GM12873 (cell line): ENCODE data around the gene UFD1.

Source experiments
- TF ChIP-seq, protein P1 (sequence below): IDR thresholded peaks from 2 replicates; pipeline ENCODE4 v1.5.1; 2012; ENCODE audit warnings: low read depth, mild to moderate bottlenecking, moderate library complexity, low read length, control low read depth; ENCODE audit not compliant: insufficient read depth; ENCODE audit errors: missing control alignments

Gene UFD1

DNA sequence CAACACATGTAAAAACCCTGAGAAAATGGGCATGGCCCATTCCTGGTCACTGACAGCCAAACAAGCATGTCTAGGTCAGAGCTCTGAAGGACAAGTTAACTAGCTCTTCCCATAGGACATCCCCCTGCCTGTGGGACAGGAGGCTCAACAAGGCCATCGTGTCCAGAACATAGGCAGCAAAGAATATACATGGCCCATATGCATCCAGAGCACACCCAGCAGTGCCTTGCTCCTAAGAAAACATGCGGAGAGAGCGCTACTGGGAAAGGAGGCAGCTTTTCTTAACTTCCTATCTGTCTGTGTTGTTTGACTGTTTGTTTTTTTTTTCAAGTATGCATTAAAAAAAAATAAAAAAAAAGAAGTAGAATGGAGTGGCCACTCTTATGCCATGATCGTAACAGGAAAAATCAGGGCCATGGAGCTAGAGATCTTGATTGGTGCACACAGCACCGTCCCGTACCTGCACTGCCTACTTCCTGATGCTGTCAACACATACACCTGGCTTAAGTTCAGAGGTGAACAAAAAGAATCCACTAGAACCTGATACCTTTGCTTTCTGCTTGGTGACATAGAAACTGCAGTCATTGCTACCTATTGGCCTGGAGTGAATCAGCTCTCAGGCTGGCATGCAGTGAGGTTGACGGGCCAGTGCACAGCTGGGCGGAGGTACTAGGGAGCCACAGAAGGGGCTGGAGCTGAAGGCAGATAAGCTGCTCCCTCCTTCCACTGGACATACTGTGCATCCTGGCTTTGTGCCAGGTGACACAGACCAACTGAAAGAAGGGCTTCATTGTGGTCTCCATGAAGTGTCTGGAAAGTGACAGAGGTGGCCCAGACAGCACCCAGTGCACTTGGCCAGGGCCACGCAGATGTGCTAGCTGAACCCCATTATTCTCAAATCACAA, 11.9 kb downstream of the UFD1 start:
- TF ChIP-seq, protein P1, sequence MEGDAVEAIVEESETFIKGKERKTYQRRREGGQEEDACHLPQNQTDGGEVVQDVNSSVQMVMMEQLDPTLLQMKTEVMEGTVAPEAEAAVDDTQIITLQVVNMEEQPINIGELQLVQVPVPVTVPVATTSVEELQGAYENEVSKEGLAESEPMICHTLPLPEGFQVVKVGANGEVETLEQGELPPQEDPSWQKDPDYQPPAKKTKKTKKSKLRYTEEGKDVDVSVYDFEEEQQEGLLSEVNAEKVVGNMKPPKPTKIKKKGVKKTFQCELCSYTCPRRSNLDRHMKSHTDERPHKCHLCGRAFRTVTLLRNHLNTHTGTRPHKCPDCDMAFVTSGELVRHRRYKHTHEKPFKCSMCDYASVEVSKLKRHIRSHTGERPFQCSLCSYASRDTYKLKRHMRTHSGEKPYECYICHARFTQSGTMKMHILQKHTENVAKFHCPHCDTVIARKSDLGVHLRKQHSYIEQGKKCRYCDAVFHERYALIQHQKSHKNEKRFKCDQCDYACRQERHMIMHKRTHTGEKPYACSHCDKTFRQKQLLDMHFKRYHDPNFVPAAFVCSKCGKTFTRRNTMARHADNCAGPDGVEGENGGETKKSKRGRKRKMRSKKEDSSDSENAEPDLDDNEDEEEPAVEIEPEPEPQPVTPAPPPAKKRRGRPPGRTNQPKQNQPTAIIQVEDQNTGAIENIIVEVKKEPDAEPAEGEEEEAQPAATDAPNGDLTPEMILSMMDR: no peak

DNA sequence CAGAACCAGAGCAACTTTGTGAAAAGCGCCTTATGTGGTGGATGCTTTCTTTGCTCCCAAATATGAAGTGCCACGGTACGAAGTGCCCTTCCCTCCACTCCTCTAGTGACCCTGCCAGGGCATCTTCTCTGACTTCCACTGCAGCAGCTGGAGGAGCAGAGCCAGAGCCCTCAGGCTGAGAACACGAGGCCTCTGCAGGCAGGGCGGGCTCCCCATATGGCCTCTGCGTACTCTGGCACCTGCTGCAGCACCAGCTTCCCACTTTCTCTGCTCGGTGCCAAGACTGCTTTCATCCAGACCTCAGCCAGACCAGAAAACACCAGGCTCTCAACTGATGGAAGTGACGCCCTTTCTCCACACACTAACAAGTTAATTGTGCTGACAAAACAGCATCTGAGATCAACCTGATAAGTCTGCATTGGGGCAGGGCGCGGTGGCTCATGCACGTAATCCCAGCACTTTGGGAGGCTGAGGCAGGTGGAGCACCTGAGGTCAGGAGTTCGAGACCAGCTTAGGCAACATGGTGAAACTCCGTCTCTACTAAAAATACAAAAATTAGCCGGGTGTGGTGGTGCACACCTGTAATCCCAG, 12.8 kb downstream of the UFD1 start:
- TF ChIP-seq, protein P1: no peak

DNA sequence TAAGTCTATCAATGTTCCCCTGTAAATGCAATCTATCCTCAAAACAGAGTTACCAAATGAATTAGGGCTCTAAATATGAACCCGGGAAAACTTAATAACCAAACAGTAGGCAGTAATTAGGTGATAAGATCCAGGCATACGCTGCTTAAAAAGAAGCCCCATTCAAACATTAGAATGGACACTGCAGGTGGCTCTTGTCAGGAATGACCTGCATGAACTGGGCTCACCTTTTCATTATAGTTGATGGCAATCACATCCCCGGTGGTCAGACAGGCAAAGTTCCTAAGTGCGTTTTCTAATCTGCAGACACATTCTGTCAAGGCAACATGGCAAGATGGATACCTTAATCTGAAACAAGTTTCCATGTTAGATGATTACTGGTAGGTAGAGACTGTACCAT, 14.0 kb downstream of the UFD1 start:
- TF ChIP-seq, protein P1: no peak

DNA sequence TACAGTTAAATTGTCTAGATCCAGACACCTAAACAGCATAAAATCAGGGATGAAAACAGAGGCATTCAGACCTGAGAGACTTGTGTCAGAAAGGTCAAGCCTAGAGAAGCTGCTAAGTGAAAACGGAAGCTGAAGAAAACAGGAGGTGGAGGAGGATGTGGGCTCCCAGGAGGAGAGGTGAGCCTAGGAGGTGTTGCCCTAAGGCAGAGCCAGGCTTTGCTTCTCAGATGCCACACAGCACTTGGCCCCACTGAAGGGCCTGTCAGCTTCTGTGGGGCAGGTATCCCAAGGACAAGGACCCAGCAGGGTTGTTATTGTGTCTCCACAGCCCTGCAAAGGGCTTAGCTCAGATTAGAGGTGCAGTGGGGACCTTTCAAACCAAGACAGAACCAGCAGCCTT, 14.4 kb downstream of the UFD1 start:
- TF ChIP-seq, protein P1: no peak

DNA sequence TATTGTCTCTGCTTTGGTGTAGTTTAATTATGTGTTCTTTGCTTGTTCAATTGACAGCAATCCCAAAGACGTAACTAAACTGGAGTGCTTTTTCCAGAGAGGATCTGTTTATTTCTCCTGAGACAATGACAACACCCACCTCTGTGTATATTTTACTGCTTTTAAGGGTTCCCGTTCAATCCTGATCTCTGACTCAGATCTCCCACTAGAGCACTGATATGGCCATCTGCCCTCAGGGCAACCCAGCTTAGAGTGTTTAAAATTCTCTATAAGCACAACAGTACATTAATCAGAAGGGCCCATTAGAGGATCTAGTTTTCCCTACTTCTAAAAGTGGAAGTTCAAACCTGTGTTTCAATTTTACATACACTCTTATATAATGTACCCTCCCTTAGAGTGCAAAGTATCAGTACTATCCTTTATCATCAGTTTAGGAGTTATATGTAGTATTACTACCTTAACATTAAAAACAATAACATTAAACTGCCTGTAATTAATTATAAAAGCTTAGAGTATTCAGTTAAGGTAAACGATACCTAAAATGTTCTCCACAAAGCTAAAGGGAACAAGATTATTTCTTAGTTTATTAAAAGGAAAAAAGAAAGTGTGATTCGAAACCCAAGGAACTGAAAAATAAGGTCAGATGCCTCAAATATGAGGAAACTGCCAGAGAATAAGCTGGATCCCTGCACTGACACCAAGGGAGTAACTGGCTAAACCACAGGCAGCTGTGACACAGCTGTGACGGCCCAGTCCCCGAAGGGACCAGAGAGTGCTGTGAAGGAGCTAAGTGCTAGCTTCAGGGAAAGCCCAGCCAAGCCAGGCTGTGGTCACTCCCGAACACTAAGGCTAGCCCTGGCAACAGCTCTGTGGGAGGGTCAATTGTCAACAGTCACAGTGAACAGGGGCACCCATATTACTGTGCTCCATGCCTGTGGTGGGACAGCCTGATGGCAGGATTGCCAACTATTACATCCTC, 15.2 kb downstream of the UFD1 start:
- TF ChIP-seq, protein P1: no peak

DNA sequence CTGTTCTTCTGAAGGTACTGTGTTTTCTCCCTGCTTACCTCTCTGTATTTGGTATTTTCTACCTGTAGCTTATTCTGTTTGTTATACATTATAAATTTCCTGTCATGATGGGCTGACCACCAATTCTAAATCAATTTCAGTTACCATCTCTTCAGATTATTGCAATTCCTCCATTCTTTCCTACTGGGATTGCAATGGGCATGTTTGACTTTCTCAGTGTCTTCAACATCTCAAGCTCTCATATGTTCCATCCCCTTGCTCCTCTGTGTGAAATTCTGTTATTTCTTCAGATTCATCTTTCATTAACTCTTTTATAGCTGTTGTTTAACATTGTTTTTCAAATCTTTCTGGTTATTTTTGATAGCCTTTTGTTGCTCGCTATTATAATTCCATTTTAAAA, 16.0 kb downstream of the UFD1 start:
- TF ChIP-seq, protein P1: no peak
